Measurements from ENCODE around the gene THRB.
"Not testable (repeated sequence)": the region's sequence is repeated elsewhere in the genome, so short reads cannot be mapped to it uniquely, and the experiment has no call there.

Gene THRB

DNA sequence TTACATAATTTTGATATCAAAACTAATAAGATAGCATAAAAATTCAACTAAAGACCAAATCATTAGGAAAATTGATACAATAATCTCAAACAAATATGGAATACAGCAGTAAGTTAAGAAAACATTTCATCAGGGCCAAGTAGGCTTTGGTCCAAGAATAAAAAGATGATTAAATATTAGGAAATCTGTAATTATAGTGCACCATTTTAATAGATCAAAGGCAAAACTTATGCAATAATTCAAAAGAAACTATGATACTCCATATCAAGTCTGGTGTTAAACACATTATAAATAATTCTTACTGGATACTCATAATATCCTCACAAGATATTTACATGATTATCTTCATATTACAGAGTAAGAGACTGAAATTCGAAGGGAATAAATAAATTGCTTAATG is 51.2 kb downstream of the THRB start:
- no peak for DNase-seq

DNA sequence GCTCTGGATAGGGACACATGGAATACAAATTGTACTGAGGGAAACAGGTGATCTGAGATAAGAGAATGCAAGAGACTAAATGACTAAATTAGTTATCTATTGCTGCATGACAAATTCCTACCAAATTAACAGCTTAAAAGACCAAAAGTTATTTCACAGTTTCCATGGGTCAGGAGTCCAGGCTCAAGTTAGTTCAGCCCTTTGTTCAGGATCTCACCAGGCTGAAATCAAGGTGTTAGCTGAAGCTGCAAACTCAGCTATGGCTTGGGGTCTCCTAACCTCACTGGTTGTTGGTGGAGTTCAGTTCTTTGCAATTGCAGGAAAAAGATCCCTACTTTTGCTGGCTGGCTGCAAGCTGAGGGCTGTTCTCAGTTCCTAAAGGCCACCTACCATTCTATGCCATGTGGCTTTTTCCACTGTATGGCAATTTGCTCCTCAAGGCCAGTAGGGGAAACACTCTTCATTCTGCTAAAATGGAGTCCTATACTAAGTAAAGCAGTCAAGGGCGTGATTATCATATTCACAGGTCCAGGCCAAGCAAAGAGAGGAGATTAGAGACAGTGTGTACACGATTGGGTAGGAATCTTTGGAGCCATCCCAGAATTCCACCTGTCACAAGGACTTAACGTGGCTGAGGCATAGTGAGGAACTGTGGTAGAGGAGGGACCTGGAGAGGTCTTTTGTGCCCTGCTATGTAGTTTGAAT is 53.7 kb downstream of the THRB start:
- DNase-seq, result no peak

DNA sequence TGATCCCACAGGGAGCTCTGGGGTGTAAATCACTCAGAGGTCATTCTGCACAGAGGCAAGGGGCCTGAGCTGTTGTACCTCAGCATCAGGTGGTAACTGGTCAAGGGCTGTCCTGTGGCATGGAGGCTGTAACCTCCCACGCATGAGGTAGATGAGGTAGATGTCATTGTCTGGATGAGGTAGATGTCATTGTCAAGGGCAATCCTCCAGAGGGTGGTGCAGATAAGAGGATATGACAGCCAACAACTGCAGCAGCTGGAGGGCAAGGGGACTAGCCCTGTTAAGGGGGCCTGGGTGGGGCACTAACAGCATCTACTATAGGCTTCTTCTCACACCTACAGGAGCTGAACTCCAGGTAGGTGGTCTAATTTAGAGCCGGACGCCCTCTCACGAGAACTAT is 55.6 kb downstream of the THRB start:
- DNase-seq, result no peak

DNA sequence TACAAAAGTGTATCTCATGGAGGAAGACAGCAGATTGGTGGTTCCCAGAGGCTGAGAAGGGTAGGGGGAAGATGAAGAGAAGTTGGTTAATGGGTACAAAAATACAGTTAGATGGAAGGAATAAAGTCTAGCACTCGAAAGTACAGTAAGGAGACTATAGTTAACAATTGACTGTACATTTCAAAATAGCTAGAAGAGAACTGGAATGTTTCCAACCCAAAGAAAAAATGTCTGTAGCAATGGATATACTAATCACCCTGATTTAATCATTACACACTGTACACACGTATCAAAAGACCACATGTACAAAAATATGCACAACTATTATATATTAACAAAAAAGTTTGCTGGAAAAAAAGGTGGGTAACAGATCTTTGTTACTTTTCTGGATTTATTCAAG is 57.3 kb downstream of the THRB start:
- DNase-seq, result no peak

DNA sequence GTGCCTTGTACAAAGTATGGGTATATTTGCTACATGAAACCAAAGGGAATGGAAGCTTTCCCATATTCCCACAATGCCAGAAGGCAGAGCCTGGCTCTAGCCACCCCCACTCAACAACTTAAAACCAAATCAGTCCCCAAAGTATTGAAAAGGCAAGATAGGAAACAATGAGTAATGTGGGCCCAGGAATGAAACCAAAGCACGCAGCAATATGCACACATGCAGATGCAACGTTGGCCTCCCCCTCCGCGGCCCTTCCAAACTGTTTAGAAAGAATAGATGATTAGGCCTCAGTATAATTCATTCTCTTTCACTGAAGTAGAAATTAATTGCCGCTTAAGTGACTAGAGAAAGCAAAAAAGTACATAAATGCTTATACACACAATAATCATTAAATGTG is 59.1 kb downstream of the THRB start:
- DNase-seq, result no peak

DNA sequence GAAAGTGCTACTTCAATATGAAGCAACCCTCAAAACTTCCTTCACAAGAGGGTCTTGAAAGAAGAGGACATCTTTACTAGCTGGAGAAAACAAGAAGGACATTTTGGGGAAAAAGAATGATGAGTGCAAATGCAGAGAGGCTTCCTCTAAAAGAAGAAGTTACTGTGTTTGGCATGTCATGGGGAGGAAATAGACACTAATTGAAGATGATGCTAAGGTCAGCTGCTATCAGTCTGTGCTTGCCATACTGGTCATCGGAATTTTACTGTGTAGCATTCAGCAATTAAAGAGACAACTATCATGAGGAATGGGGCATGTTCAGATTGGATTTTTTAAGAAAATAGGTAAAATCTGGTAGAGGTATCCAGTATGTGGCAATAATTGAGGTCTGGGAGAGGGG is 60.0 kb downstream of the THRB start:
- DNase-seq, result no peak

DNA sequence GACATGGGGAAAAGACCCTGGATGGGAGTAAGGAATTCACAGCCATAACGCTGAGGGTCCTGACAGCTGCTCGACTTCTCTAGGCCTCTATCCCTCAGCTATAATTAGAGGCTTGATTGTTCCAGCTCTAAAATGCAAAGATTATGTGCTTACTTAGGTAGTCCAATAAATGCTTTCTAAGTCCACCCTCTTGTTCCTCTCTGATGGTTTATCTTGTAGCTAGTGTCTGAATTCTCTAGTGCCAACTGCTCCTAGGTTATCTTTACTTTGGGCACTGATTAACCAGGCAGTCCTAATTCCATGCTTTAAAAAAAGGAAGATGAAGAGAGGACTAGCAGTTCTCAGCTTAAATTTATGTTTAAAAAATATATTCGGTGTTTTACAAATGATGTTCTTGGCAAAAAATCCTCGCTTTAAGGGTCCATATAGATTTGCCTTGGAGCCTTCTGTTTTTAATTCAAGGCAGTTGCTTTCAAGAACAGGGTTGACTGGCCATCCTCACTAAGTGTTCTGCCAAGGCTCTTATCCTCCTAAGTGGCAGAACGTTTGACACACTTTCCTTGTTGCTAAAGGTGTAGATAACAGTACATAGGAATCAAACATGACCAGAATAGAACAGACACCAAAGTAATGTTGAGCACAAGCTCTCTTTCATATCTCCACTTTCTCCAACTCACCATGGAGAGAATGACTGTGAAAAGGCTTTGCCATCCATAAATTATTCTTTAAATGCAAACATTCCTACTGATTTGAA is 60.6 kb downstream of the THRB start:
- DNase-seq, result no peak

DNA sequence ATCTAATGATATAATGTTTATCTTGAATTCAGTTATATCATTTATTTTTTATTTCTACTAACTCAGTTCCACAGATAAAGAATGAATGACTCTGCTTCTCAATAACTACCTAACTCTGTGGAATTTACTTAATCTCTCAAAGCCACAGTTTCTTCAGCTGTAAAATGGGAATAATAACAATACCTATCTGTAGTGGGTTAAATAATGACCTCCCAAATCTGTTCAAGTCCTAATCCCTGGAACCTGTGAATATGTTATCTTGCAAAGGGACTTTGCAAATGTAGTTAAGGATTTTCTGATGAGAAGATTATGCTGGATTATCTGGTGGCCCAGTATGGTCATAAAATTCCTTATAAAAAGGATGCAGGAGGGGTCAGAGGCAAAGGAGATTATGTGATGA is 61.7 kb downstream of the THRB start:
- DNase-seq, result no peak

DNA sequence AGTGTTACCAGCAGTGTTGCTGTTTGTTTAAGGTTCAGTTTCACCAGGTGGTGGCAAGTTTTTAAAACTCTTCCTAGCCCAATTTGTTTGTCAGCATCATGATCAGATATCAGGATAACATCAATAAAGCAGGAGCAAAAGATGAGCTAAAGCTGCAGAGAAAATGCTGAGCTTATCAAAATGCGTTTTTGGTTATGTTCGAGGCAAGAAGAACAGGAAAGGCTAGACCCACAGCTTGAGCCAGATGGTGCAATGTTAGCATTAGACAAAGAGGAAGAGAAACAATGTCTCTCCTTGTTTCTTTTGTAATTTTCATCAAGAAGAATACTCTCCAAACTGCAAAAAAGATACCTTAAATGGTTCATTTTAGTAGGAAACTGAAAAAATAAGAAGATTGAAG is 66.2 kb downstream of the THRB start:
- no peak for DNase-seq

DNA sequence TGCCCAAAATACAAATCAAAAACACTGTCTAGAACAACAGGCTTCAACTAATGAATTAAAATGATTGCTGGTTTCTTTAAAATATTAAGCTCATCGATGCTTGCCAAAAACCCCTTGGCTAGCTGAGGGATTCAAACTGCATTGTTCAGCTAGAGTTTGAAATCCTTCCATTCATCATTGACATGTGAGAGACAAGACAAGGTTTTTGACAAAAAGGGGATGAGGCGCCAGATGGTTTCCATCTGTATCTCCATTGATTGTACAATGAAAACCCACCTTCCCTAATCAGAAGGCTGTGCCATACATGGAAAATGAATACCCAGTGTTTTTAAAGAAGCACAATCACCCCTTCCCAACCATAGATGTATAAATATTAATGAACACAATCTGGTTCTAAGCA is 67.8 kb downstream of the THRB start:
- no peak for DNase-seq

DNA sequence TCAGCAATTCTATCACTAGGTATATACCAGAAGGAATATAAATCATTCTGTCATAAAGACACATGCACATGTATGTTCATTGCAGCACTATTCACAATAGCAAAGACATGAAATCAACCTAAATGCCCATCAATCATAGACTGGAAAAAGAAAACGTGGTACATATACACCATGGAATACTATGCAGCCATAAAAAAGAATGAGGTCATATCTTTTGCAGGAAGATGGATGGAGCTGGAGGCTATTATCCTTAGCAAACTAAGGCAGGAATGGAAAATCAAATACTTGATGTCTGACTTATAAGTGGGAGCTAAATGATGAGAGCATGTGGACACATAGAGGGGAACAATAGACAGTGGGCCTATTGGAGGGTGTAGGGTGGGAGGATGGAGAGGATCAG is 73.8 kb downstream of the THRB start:
- DNase-seq, result not testable (repeated sequence)

DNA sequence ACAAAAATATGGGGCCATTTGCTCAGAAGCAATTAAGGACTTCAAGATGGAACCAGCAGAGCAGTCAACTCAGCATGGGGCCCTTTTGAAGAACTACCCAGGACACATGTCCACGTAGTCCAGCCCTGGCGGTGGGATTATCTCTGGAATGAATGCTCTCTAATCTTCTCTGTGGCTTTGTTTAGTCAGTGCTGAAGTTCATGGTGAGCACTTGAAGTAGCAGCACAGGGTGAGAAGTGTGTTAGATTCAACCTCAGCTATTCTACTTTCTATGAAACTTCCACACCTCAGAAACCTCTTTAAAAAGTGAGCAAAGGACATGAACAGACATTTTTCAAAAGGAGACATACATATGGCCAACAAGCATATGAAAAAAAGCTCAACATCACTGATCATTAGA is 74.4 kb downstream of the THRB start:
- no peak for DNase-seq

DNA sequence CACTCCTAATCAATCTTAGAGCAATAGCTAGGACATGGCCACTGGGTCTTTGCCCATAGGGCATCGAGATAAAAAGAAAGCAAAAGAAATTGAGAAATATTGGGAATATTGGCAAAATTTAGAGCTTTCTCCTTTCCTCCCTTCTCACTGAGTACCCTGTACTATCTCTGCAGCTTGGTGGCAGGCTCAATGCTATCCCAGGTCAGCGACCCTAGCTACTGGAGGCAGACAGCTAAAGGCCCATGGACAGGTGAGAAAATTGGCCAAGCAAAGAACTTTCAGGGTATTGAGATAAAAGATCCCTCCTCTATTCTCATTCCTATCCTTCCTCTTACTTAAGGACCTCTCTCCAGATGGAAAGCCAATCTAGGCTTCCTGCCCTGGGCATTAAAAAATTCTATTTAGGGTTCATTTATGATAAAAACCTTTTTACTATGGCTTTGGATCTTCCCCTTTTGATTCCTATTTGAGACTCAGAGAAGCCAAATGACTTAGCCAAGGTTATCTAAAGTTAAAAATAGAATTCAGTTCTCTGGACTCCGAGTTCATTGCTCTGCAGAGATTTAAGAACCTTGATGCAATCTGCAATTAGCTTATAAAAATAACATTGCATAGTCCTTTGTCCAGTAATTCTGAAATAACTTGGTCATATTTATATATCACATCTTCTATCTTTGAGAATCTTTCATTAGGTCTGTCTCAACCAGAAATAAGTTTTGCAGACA is 75.4 kb downstream of the THRB start:
- DNase-seq, result no peak

DNA sequence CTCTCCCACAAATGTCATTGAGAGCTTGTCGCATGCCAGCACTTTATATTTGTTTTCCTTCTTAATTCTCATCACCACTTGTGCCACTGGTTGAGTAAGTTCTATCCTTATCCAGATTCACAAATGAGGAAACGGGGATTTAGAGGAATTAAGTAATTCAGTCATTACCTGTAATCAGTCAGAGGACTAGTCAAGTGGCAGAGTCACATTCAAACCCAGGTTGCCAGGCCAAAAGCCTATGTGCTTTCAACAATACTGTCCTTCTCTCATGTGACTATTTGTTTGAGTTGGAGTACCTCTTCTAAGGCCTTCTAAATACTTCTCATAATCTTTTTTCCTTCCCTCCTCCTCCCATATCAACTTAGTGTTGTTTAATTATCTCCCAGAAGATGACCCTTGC is 76.9 kb downstream of the THRB start:
- no peak for DNase-seq

DNA sequence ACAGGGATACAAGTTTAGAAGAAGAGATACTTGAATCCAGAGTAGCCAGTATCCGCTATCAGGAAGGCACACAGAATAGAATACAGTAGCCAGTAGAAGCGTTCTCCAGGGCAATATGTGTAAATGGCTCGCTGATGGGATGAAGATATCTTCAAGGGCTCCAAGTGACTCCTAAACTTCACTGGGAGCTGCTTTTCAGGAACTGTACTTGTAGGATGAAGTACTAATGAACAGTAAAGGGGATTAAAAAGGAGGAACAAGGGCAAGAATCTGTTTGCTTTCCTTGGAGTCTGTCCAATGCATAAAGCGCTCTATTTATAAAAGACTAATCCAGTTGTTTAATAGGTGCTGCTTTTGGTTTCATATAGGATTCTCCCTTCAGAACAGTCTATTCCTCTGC is 78.4 kb downstream of the THRB start:
- no peak for DNase-seq

DNA sequence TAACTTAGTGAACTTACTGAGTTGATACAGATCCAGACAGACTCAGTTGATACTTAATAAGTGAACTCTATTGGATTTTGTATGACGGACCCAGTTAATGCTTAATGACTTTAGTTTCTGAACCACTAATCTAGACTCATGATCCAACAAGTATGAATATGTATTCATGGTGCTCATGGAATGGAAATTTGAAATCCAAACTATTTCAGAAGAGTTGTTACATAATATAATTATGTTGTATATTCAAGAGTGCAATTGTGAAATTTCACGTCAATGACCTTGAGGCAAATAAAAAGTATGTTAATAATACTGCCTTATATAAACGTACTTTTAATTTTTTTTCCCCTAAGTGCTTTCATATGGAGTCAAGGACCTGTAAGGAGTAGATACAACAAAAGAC is 78.8 kb downstream of the THRB start:
- no peak for DNase-seq

DNA sequence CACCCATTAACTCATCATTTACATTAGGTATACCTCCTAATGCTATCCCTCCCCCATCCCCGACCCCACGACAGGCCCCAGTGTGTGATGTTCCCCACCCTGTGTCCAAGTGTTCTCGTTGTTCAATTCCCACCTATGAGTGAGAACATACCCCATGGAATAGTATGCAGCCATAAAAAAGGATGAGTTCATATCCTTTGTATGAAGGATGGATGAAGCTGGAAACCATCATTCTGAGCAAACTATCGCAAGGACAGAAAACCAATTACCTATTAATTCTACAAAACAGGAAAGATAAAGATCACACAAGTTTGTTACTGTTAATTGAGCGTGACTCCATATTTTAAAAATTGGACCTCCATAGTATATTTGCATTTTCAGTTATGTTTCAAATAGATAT is 81.0 kb downstream of the THRB start:
- DNase-seq, result not testable (repeated sequence)

DNA sequence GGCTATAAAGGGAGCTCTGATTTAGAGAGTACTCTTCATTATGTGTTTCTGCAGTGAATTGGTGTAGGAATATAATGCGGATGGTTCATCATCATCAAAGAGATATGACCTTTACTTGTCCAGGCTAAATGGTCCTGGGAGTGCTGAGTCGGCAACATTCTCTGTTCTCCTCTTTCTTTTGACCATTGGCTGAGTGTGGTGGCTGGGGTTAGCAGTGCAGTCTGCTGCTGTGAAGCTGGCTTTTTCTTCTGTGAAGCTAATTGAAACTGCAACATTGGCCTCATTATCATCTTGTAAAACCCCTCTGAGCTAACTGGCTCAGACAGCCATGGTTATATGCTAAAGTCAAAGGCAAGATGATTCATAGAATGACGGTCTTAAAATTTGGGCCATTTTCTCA is 83.8 kb downstream of the THRB start:
- no peak for DNase-seq

DNA sequence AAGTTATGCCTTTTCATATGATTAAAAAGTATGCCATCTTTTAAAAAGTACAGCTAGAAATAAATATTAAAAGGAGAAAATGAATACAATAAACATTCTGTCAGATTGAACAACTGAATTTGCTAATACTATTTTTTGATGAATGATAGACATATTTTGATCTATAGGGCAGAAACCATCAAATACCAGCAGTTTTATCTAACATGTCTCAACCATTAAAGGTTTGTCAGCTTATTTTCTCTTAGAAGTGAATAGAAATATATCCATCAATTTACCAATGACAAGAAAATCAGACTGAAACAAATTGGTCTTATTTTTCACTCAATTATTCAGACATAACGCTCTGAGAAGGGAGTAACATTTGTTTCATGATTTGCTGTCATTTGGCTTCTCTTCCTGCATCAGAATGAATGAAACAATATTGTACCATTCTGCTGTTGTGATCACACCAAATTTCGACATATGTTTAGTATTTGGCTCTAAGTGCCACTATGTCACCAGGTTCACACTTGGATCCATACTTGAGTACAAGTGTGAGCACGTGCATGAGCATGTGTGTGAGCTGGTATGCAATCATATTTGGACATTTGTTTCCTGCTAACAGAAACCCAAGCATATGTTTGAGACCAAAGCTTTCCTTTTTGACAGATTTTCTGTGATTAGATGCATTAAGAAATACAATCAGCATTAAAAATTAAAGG is 86.5 kb downstream of the THRB start:
- DNase-seq, result no peak

DNA sequence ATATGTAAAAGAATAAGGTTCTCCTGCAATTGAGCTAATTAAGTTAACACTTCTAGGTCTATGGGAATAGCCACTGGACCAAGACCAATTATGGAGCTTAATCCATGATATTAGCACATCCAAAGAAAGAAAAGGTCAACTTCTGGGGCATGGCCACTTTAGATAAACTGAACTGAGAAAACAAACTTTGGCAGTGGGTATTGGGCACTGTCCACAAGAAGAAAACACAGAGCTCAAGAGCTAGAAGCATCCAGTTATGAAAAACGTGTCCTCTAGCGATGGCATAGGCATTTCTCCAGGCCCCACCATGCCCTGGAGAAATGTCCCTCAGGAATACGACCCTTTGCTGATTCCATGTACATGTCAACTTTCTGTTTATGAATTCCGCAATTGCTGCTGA is 87.8 kb downstream of the THRB start:
- DNase-seq, result no peak

DNA sequence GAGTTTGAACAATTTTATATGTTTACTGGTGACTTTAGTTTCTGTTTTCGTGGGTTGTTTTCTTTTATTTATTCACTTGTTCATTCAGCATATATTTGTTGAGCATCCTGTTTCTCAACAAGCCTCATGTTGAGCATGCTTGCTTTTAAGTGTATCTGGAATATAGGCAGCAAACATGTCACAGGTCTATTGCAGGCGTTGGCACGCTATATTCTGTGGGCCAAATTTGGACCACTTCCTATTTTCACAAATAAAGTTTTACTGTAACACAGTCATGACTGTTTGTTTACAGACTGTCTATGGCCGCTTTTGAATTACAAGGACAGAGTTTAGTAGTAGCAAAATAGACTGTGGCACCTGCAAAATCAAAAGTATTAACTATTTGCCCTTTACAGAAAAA is 89.6 kb downstream of the THRB start:
- DNase-seq, result no peak

DNA sequence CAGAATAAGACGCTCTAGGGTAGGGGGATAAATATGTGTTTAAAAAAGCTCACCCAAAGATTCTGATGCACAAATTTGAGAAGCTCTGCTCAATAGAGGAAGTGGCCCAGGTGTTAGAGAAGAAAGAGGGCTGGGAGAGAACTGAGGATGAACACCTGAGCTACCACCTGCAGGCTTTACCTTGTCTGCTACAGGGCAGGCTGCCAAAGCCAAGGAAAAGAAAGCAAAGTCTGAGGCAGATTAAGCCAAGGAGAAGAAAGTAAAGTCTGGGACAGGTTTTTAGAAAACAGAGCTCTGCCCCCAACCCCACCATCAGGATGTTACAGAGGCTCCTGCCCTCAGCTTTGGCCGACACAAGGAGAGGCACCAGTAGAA is 92.9 kb downstream of the THRB start:
- no peak for DNase-seq

DNA sequence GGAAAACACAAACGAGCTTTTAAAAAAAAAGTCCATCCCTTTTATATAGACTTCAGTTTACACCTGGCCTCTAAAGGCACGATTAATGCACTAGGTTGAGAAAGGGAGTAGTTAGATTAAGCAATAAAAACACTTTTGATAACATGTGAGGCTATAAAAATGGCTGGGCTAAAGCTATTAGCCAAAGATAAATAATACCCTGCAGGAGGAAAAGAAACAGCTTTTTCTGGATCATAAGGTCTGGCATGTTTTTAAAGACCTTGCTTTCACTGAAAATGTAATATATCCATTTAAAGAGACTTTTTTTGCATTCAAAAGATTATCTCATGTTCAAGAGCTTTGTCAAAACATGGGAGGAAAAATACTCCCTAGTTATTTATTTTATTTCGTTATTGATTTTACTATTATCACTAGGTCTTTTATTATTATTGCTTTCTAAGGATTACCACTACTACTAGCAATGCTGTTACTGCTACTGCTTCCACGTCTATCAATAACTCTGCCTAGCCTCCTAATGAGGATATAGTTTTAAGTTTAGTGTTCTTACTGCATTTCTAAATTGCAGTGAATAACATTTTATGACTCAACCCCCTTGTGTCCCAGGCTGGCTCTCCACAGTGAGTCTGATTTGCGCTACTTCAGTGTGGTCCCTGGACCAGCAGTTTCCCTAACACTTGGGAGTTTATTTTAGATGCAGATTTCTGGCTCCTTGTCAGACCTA is 93.4 kb downstream of the THRB start:
- no peak for DNase-seq

Data from activated CD4-positive, alpha-beta T cell treated with anti-CD3 and anti-CD28 coated beads, Interleukin-2, Interleukin-6, amounts not matched to agents 100 ng/mL and 50 ng/mL, durations not matched to agents 16 hours and 8 hours (primary cell).